Neutrophil (primary cell): ENCODE results near the gene THRA.

Experiments used
- H3K27ac ChIP-seq: fragments of 200-600 bp; sonication (generic); 2 replicates; pipeline ENCODE4 v1.5.1; 2016; ENCODE audit warnings: mild to moderate bottlenecking, moderate library complexity
- H3K27me3 ChIP-seq: fragments of 200-600 bp; sonication (generic); 2 replicates; pipeline ENCODE4 v1.6.0; 2016; ENCODE audit warnings: mild to moderate bottlenecking
- H3K36me3 ChIP-seq: fragments of 200-600 bp; sonication (generic); 2 replicates; pipeline ENCODE4 v1.5.1; 2017
- H3K4me1 ChIP-seq, 2 experiments: fragments of 200-600 bp in 1 of 2; sonication (generic) in 1 of 2; 1 replicate in 1 of 2; 2 replicates in 1 of 2; pipeline versions ENCODE4 v1.5.1 to v1.6.1; 2013 to 2016; ENCODE audit warnings: low read depth in 1 of 2, low read length in 1 of 2, mild to moderate bottlenecking in 1 of 2, moderate library complexity in 1 of 2; ENCODE audit not compliant: control insufficient read depth in 1 of 2, insufficient read depth in 1 of 2
- H3K4me3 ChIP-seq, 2 experiments: fragments of 200-600 bp in 1 of 2; sonication (generic) in 1 of 2; 1 replicate in 1 of 2; 2 replicates in 1 of 2; pipeline ENCODE4 v1.5.1; 2013 to 2016; ENCODE audit warnings: low read depth in 1 of 2, low read length in 1 of 2, mild to moderate bottlenecking in 1 of 2, moderate library complexity in 1 of 2
- H3K9me3 ChIP-seq: fragments of 200-600 bp; sonication (generic); 2 replicates; pipeline ENCODE4 v1.5.1; 2016
- CTCF ChIP-seq: fragments of 200-600 bp; sonication (generic); IDR thresholded peaks from 2 replicates; pipeline ENCODE4 v1.5.1; 2016; ENCODE audit warnings: antibody characterized with exemption

The THRA gene

GRCh38 chr17:40041196-40041595 lies 21.6 kb upstream of the THRA start:
- no peak for TF ChIP-seq CTCF
- Histone ChIP-seq H3K27me3 (no peaks in the 10 kb centered on the region), H3K4me3 (no peak overlapping the region), H3K9me3 (no peaks in the 10 kb centered on the region), H3K4me1 (peaks cover 0 to 7% of the 10 kb centered on the region in 2 experiments), H3K27ac (no peak overlapping the region), H3K36me3 (peaks cover 7% of the 10 kb centered on the region)

DNA sequence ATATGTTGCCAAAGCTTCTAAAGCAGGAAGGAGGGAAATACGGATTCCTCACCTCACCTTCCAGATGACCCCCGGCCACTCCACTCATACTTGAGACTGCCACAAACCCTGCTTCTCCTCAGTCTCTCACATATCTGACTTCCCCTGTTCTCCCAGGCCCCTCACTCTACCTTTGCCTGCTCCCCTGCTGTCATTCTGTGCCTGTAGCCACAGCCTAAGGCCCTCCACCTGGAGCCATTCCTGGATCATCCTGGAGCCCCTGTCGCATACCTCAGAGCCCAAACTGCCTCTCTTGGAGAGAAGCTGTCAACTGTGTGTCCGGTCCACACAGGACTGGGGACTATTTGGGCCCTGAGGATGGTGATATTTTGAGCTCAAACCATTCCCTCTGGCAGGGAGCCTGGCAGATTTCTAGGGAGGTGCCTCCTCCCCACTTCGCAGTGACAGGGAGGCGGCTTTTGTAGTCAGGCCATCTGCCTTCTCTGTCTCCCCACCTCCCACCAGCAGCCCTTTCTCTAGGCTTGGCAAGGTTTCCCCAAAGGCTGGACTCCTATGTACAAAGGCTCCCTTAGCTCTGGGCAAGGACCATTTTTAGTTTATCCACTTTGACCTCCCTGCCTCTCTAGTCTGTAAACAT lies 6.3 kb upstream of the THRA start:
- H3K27me3 ChIP-seq: peaks cover 15% of the 10 kb centered on the region
- peaks cover 6% of the 10 kb centered on the region for H3K36me3 ChIP-seq
- no peak for TF ChIP-seq CTCF
- no peak overlapping the region for H3K4me3 ChIP-seq
- H3K9me3 ChIP-seq: no peaks in the 10 kb centered on the region
- no peak overlapping the region for H3K27ac ChIP-seq
- peaks cover 12 to 17% of the 10 kb centered on the region in 2 experiments for H3K4me1 ChIP-seq

GRCh38 chr17:40058186-40058784 lies 4.5 kb upstream of the THRA start:
- H3K4me3 ChIP-seq: no peak overlapping the region

GRCh38 chr17:40058865-40059264 lies 3.9 kb upstream of the THRA start:
- Histone ChIP-seq H3K36me3 (no peaks in the 10 kb centered on the region), H3K27me3 (peaks cover 23% of the 10 kb centered on the region), H3K4me1 (peaks cover 17 to 20% of the 10 kb centered on the region in 2 experiments), H3K27ac (no peak overlapping the region), H3K9me3 (no peaks in the 10 kb centered on the region), H3K4me3 (no peak overlapping the region)
- no peak for TF ChIP-seq CTCF

More at GRCh38 chr17:40058186-40058784, 4.5 kb upstream of the THRA start:
- no peaks in the 10 kb centered on the region for H3K9me3 ChIP-seq
- H3K36me3 ChIP-seq: no peaks in the 10 kb centered on the region
- H3K27ac ChIP-seq: no peak overlapping the region
- H3K27me3 ChIP-seq: peaks cover 23% of the 10 kb centered on the region
- peaks cover 17 to 20% of the 10 kb centered on the region in 2 experiments for H3K4me1 ChIP-seq
- TF ChIP-seq CTCF: no peak

GRCh38 chr17:40059729-40060475 lies 2.9 kb upstream of the THRA start:
- H3K27me3 ChIP-seq: peaks cover 23% of the 10 kb centered on the region
- no peak overlapping the region for H3K4me3 ChIP-seq
- peaks cover 21 to 22% of the 10 kb centered on the region in 2 experiments for H3K4me1 ChIP-seq
- TF ChIP-seq CTCF: no peak
- no peaks in the 10 kb centered on the region for H3K9me3 ChIP-seq
- H3K27ac ChIP-seq: no peak overlapping the region
- no peaks in the 10 kb centered on the region for H3K36me3 ChIP-seq
